ENCODE results near the gene ZNF652.
"Not testable (repeated sequence)": the region's sequence is repeated elsewhere in the genome, so short reads cannot be mapped to it uniquely, and the experiment has no call there.

ZNF652 gene

DNA sequence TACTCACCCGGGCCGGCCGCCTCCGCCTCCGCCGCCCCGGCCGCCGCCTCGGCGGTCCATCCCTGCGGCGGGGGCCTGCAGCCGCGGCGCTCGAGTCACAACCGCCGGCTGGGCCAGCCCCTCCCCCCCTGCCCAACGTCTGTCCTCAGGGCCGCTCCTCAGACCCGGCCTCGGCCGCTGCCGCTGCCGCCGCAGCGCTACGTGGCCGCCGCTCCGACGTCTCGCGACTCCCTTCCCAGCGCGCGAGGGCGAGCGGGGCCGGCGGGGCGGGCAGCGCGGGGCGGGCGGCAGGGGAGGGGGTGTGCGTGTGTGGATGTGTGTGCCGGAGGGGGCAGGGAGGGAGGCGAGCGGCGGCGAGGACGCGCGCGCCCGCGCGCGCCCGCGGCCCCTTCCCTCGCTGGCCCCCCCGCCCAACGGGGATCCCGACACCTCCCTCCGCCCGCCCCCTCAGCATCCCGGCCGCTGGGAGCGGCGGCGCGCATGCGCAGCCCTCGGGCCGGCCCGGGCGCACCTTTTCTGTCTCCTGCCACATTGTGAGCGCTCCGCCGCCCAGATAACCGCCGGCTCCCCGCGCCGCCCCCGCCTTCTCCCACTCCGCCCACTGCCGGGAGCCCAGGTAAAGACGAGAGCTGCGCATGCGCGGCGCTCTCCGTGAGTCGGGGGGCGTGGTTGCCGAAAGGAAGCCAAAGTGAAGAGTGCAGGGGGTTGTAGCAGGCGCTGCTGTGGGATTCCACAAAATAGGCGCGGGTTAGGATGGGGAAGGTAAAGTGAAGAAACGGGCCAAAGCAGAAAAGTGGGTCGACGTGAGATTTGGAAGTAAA is at the start of gene ZNF652:
ZNF652 (minus strand) TSS at position 349 of the 821 bp plus-strand sequence. CDS start 44,525 bp downstream, outside the sequence.
- peak; percentile 91 for DNase-seq (ENCODE audit: low read depth)

DNA sequence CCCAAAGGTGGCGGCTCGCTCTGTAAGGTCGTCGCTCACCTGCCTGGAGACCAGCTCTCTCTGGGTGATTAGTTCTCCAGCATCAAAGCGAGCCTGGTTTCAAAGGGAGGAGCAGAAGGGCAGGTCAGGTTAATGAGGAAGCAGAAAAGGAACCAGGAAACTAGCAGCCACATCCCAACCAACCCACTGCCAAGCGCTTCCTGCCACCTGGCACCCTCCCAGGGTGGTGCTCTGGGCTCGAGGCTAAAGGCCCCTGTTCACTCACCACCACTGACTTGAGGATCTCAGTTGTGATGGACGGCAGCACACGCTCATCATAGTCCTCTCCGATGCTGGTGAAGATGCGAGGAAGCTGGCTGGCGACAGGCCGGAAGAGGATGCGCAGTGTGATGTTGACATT is 47.0 kb upstream of the ZNF652 start:
- DNase-seq (ENCODE audit: low read depth): no peak

DNA sequence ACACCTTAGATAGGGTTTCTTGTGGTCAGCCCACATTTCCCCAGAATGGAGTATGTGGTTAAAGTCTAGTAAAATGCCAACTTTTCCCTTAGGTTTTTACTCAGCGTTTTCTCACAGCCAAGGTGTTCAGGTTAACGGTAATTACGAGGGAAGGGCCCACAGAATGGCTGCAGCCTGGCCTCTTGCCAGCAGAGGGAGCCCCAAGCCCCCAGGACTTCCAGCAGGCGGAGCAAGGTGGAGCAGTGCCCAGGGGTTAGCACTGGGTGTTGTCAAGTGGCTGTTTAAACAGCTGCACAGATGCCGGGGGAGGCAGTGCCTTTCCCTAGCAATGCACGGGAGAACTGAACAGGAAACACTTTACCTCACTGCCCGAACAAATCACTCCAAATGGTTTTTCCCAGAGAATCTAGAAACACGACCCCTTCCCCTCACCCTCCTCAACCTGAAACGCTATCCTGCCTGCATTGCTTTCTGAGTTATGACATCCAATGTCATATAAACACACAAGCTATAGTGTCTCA is 46.0 kb upstream of the ZNF652 start:
- peak; percentile 67 for DNase-seq (ENCODE audit: low read depth)

DNA sequence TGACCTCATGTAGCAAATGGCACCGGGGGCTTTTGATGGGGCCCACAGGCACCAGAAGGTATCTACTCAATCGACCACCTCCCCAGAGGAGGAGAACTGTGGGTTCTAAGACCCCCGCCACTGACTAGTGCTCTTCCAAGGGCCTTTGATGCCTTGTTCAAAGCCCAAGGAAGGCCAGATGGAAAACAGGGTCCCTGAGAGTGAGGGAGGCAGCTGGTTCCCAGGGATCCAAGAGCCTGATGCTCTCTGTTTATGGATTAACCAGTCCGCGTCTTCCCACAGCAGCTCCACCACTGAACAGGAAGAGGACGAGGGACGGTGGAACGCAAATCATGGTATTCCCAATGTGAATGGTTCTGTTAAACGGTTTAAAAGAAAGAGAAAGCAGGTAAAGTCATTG is 45.0 kb upstream of the ZNF652 start:
- no peak for DNase-seq (ENCODE audit: low read depth)

DNA sequence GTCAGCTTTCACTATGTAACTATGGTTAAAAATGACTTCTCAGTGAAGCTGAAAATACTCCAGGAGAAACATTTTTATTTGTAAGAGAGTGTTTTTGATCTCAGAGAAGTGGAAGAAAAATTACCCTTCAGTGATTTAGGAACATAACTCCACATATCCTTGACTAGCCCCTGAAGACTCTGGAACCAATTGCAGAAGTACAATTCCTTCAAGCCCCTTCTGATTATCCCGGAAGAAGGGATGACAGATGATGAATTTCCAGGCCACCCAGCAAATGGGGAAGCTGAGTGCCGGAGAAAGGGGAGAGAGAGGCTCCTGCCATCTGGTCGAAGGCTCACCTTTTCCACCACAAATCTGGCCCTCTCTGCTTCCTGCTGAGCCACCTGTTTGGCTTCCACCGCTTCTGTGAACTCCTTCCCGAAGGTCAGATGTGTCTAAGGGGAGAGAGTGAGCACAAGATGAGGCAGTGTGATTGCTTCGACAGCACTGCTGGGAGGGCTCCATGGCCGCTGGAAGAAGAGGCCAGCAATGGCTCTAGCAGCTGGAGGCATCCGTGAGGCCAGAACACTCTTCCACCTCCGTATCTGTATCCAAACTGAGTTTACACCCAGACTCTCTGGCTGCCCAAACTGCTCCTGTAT is 44.5 kb upstream of the ZNF652 start:
- no peak for DNase-seq (ENCODE audit: low read depth)

DNA sequence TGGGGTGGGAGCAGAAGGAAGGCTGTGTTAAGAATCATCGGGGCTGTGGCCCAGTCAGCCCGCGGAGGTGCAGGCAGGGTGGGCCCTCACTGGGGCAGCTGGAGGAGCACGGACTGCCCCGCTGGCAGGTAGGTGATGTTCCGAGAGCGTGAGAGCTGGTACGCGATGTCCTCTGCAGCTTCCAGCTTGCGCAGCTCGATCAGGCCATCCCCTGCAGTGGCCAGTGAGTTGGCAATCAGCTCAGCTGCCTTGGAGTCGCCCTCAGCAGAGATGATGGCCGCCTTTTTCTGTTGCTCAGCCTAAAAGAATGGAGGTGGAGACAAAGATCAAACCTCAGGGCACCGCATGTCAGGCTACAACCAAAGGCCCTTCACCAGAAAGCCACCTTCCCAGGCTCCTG is 42.9 kb upstream of the ZNF652 start:
- DNase-seq (ENCODE audit: low read depth): no peak

DNA sequence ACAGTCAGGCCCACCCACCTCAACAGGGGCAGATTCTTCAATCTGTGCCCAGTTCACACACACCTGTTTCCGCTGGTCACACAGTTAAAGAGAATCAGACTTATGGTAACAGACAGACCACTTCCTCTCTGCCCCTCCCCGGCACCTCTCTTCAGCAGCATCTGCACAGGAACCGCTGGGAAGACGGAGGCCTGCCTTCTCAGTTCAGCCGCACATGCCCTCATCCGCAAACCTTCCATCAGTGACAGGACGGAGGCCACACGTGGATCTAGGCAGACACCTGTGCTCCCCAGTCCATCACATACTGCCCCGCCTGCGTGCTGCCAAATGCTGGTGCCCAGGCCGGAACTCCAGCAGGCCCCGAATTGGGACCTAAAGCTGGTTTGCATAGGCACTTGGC is 42.3 kb upstream of the ZNF652 start:
- DNase-seq (ENCODE audit: low read depth): no peak

DNA sequence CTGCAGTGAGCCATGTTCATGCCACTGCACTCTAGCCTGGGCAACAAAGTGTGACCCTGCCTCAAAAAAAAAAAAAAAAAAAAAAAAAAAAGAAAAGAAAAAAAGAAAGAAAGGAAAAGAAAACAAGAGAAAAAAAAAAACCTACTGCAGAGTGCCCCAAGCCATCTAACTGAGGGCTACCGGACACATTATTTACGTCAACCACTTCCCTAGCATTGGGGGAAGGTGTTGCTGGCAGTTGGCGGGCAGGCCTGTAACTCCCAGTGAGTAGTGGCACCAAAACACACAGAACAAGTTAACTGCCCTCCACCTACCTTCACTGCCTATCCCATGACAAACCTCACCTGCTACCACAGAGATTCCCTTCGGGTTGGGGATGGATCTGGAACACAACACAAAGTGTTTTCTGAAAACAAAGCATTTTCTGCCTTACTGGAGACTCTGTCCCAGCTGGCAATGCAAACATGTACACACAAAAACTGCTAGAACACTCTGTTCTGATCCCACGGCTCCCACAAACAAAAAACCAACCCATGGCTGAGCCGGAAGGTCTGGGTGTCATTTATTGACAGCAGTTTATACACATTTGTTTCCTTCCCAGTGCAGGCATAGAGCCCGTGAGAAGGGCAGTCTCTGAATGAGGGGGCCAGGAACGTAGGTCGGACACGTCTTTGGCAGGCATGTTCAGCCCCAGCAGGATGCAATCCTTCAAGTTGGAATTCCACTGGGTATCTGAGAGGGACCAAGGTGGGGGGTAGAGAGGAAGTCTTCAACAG is 41.7 kb upstream of the ZNF652 start:
- no peak for DNase-seq (ENCODE audit: low read depth)

DNA sequence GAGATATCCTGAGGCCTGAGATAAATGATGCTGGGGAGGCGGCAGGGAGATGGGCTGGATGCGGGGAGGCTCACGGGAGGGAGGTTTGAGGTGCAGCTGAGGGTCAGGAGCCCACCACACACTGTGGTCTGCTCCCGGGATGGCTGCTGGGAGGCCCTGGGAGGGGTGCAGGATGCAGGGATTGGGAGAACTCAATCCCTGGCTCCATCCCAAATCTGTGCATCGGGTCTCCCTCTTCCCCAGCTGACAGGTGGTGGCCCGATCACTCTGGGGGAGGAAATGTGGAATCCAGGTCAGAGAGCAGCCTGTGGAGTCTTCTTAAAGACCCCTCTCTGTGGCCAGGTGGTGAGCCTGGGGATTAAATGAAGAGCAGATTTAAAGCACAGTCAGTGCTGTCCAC is 40.7 kb upstream of the ZNF652 start:
- no peak for DNase-seq (ENCODE audit: low read depth)

DNA sequence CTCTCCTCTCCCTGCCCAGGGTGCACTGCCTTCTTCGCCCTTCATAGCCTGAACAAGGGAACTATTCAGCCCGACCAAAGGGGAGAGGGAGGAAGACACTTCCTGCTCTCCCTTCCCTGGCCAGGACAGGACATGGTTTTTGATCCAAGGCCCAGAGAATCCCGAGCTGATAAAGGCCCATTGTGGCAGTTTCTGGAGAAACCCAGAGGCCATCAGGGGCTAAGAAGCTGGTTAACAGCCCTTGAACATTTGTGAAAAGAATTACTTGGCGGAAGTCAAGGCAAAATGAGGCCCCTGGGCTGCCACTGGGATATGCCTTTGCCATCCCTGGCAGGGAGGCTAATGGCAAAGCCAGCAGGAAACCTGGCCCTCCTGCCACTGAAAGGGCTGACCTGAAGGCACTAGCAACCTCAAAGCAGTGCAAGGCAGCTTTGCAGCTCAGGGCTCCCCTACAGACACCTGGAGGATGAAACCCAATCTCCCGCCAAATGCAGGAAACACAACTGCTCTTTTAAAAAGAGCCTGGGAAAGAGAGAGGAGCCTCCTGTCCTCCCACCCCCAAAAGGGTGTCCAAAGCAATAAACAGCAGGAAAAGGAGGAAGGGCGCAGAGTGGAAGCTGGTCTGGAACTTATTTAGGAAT is 40.0 kb upstream of the ZNF652 start:
- DNase-seq (ENCODE audit: low read depth): no peak

DNA sequence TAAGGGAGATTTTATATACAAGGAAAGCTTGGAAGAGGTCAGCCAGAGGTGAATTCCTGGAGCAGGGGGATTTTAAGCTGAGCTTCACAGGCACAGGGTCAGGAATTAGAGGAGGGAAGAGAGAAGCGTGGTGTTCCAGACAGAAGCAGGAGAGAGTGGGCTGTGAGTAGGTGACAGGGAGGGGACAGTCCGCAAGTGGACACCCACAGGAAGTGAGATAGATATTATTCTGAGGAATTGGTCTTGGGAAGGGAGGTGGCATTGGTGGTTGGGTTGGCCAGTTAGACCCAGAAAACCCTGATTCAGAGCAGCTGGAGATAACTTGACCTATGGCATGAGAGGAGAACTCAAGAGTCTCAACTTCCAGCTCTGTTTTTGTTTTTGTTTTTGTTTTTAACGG is 37.9 kb upstream of the ZNF652 start:
- no peak for DNase-seq (ENCODE audit: low read depth)

DNA sequence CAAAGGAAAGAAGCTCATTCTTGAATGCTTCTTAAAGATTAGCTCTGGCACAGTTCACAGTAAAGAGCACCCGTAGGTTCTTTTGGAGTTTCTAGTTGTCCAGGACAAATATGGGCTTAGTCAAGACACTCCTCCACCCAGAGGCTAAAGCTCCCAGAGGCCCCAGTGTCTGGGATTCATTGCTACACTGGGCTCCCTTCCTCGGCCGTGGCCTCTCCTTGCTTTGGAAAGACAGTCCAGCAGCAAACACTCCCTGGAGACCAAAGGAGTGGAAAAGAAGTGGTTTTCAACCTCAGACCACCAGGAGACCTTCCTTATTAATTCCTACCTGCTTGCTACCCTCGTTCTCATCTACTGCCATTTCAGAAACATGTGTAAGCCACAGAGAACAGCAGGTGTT is 35.5 kb upstream of the ZNF652 start:
- no peak for DNase-seq (ENCODE audit: low read depth)

DNA sequence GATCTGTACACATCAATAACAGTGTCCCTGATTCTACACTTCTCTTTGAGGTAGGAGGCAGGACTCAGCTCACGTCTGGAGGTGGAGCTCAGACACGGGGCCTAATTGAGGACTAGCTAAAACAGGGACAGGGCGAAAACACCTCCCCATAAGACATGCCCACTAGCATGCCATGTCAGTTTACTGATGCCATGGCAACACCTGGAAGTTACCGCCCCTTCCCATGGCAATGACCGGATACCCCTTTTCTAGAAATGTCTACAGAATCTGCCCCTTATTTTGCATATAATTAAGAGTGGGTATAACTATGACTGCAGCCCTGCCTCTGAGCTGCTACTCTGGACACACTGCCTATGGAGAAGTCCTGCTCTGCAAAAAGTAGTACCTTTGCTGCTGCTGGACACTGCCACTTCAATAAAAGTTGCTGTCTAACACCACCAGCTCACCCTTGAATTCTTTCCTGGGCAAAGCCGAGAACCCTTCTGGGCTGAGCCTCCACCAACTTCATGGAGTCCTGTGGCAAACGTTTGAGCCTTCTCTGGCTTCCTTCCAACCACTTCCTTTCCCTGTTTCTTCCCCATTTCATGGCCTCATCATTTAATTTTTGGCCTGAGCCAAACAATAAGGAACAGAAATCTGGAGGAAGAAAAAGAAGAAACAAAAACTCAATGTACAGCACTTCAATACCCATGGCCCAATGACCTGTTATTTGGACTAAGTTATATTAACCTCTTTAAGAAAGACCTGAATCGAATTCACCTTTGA is 31.6 kb upstream of the ZNF652 start:
- no peak for DNase-seq (ENCODE audit: low read depth)

DNA sequence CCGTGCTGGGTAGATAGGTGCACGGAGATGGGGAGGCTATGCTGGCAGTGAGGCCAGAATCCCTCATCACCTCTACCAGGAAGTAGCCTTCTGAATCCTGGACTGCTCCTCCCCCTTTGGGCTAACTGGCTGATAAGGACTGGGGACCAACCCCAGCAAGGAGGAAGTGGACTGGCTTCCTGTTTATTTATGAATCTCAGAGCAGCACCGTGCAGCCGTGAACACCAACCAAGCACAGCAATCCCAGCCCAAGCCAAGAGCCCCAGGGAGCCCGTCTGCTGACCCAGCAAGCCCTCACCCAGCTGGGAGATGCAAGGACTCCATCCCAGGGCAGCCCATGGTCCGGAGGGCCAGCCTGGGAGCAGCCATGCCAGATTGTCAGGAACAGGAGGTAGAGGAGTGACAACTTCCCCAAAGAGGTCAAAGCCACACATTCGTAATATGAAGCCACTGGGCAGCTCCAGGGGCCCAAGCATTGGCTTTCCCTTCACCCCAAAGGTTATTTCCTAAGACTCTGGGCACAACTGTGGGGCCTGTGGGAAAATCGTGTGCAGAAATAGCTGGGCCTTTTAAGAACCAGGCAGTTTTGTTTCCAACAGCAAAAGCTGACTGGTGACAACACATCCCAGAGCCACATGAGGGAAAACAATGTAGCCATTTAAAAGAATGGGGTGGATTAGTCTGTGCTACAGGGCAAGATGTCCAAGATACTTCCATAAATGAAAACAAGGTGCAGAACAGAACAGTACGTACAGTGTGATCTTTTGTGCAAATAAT is 28.7 kb upstream of the ZNF652 start:
- no peak for DNase-seq (ENCODE audit: low read depth)

DNA sequence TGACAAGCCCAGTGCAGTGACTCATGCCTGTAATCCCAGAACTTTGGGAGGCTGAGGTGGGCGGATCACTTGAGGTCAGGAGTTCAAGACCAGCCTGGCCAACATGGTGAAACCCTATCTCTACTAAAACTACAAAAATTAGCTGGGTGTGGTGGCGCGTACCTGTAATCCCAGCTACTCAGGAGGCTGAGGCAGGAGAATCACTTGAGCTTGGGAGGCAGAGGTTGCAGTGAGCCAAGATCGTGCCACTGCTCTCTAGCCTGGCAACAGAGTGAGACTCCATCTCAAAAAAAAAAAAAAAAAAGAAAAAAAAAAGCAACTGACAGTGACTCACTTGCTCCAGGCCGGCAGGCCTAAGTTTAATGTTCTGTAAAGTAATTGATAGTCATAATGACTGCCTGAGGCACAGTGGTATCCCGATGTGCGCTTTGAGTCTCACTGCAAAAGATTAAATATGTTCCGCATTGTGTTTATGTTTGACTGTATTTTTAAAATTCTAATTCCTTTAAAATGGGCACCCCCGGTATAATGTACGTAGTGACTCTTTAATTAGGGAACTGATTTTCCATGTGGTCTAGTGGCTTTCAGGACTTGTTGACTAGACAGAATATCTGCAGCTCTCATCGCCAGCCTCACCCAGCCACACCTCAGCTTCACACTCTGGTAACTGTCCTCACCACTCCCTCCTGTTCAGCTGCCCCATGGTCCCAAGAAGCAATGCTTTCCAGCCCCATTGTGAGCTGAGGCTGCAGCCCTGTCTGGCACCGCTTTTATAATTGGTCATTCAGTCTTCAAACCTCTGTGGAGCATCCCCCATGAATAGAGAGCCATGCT is 27.7 kb upstream of the ZNF652 start:
- not testable (repeated sequence) for DNase-seq (ENCODE audit: low read depth)

DNA sequence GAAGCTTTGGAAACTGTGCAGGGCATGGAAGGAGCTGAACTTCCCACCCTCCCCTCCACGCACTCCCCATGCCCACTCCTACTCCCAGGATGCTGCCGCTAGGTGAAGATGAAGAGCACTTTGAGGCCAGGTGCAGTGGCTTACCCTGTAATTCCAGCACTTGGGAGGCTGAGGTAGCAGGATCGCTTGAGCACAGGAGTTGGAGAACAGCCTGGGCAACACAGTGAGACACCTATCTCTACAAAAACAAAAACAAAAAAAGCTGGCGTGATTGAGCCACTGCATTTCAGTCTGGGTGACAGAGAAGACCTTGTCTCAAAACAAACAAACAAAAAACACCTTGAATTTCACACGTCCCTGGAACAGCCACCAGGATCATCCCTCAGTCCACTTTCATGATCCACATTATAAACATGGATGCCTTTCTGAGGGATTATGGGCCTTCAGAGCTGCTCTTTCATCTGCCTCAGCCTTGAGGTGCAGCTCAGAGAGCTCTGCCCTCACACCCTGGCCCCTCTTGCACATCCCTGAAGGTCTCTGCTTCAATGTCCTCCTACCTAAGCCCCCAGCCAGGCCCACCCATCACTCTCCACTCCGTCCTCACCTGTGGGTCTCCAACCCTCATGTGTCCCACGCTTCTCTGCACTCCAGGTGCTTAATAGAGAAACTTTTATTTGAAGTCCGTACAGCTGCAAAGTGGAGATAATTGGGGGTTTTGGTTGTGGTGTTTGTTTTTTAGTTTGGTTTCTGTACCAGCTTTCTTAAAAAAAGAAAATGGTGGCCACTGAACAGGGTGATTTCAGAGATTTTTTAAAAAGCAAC is 26.9 kb upstream of the ZNF652 start:
- DNase-seq (ENCODE audit: low read depth): no peak

DNA sequence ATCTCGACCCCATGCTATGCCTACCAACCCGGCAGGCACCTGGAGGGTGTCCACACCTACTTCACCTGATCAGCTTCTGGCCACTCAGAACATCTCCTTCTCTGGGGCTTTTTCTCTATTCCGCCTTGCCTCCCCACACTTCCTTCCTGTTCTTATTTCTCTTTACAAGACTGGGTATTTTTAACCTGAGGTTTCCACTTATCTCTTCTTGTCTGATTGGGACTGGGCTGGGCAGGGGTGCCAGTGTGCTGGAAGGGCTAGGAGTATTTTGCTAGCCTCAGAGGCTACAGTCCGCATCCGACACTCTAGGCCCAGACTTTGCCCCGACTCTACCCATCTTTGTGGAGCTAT is 26.2 kb upstream of the ZNF652 start:
- no peak for DNase-seq (ENCODE audit: low read depth)

DNA sequence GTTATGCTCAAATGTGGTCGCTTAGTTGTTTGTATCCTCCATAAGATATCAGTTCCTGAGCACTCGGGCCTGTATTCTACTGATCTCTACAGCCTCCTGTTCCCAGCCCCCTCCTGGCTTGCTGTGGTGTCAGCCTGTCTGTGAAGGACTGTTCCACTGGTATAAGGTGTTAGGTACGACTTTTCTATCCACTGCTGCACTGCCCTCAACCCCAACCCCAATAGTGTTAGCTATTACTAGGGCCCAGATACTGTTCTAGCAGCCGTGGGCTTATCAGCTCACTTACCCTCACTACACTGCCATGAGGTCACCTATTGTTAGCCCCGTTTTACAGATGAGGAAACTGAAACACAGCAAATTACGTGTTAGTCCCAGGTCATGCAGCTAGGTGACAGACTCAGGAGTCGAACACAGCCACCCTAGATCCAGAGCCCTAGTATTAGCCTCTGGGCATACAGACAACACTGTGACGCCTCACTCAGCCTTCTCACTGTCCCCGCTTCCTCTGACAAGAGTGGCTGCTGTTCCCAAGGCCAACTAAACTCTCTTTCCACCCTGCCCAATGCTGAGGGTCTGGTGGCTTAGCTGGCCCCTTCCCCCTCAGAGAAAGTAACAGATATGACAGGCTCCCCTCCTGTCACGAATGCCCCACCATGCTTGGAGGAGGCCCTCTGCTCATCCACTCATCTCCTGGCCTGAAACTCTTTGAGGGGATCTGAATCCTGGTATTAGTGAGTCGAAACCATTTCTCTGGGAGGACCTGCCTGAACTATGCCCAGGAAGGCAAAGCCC is 25.6 kb upstream of the ZNF652 start:
- no peak for DNase-seq (ENCODE audit: low read depth)

Data from stimulated activated CD8-positive, alpha-beta memory T cell treated with anti-CD3 and anti-CD28 coated beads, Interleukin-12 subunit alpha, Interleukin-12 subunit beta, amount 100 ng/mL, for 4 hours (primary cell).